Measurements from ENCODE around the gene TSSK2. TPM values are rescaled to one million over a fixed set of nuclear protein-coding genes. Genes with fewer than 3 reads are reported as not detected.

TSSK2 gene
- total RNA-seq, 2 experiments from 2014 or later: not detected

GRCh38 chr22:19164425-19164824 is 33.3 kb downstream of the TSSK2 start:
- Histone ChIP-seq H3K9me2 (ENCODE audit: insufficient read depth, low read length) (no peaks in the 10 kb centered on the region), H2AFZ (ENCODE audit: low read length) (no peak overlapping the region), H3K27ac (ENCODE audit: low read depth, low read length, poor library complexity, severe bottlenecking) (no peak overlapping the region), H3K9me3 (ENCODE audit: low read length) (no peaks in the 10 kb centered on the region), H3K4me3 (ENCODE audit: low read depth, low read length, poor library complexity, severe bottlenecking) (no peak overlapping the region), H3K36me3 (ENCODE audit: insufficient read depth, low read length) (no peaks in the 10 kb centered on the region), H3K79me2 (ENCODE audit: insufficient read depth, low read depth, low read length) (no peaks in the 10 kb centered on the region), H3K4me1 (ENCODE audit: insufficient read depth, low read length, poor library complexity, severe bottlenecking) (no peaks in the 10 kb centered on the region), H3K4me2 (ENCODE audit: low read length) (no peak overlapping the region), H4K20me1 (ENCODE audit: insufficient read depth, low read length) (no peaks in the 10 kb centered on the region)
- no TSS peak for BruUV-seq (replicated peaks)
- POLR2A ChIA-PET: no interaction called here
- intact Hi-C loops (cut with micrococcal nuclease; ENCODE audit: unreplicated experiment): no loop called here
- TF ChIP-seq CTCF (conservative IDR thresholded peaks at IDR 0.05; ENCODE audit: low read length) (no peak), EZH2phosphoT487 (IDR thresholded peaks at IDR 0.05; ENCODE audit: borderline replicate concordance, low read depth, low read length) (no peak)
- no peak for DNase-seq (ENCODE audit: low spot score)
- CTCF ChIA-PET (ENCODE audit: unreplicated experiment): no interaction called here

GRCh38 chr22:19166421-19166820 is 35.3 kb downstream of the TSSK2 start:
- peaks cover 6% of the 10 kb centered on the region for H3K4me1 ChIP-seq (ENCODE audit: insufficient read depth, low read length, poor library complexity, severe bottlenecking)
- no peak for DNase-seq (ENCODE audit: low spot score)
- H3K27ac ChIP-seq (ENCODE audit: low read depth, low read length, poor library complexity, severe bottlenecking): no peak overlapping the region
- intact Hi-C loops (cut with micrococcal nuclease; ENCODE audit: unreplicated experiment): no loop called here
- POLR2A ChIA-PET: interaction anchor here (0.8 kb wide), 1 partner anchor 19 kb away, joined by 3 read pairs; no protein-coding TSS in a partner anchor
- H3K79me2 ChIP-seq (ENCODE audit: insufficient read depth, low read depth, low read length): no peaks in the 10 kb centered on the region
- no TSS peak for BruUV-seq (replicated peaks)
- TF ChIP-seq CTCF (conservative IDR thresholded peaks at IDR 0.05; ENCODE audit: low read length) (no peak), EZH2phosphoT487 (IDR thresholded peaks at IDR 0.05; ENCODE audit: borderline replicate concordance, low read depth, low read length) (no peak)
- H3K4me3 ChIP-seq (ENCODE audit: low read depth, low read length, poor library complexity, severe bottlenecking): no peak overlapping the region
- no peaks in the 10 kb centered on the region for H3K9me3 ChIP-seq (ENCODE audit: low read length)
- no peaks in the 10 kb centered on the region for H4K20me1 ChIP-seq (ENCODE audit: insufficient read depth, low read length)
- no peak overlapping the region for H2AFZ ChIP-seq (ENCODE audit: low read length)
- no peak overlapping the region for H3K4me2 ChIP-seq (ENCODE audit: low read length)
- H3K9me2 ChIP-seq (ENCODE audit: insufficient read depth, low read length): no peaks in the 10 kb centered on the region
- no peaks in the 10 kb centered on the region for H3K36me3 ChIP-seq (ENCODE audit: insufficient read depth, low read length)
- CTCF ChIA-PET (ENCODE audit: unreplicated experiment): no interaction called here

GRCh38 chr22:19167106-19167869 is 36.2 kb downstream of the TSSK2 start:
- TF ChIP-seq CTCF (conservative IDR thresholded peaks at IDR 0.05; ENCODE audit: low read length): no peak
- TF ChIP-seq EZH2phosphoT487 (IDR thresholded peaks at IDR 0.05; ENCODE audit: borderline replicate concordance, low read depth, low read length): no peak
- BruUV-seq (replicated peaks): no TSS peak
- ChIA-PET CTCF (ENCODE audit: unreplicated experiment) (no interaction called here), POLR2A (interaction anchor here (0.8 to 1.0 kb wide), 2 partner anchors 20 to 34 kb away, joined by 3 read pairs; no protein-coding TSS in a partner anchor)
- no peak for DNase-seq (ENCODE audit: low spot score)
- no peaks in the 10 kb centered on the region for H3K9me3 ChIP-seq (ENCODE audit: low read length)
- H4K20me1 ChIP-seq (ENCODE audit: insufficient read depth, low read length): 0 out of 2 replicates have a peak, but pooled peaks cover 1% of the 10 kb centered on the region
- intact Hi-C loops (cut with micrococcal nuclease; ENCODE audit: unreplicated experiment): no loop called here
- no peak overlapping the region for H3K27ac ChIP-seq (ENCODE audit: low read depth, low read length, poor library complexity, severe bottlenecking)
- H2AFZ ChIP-seq (ENCODE audit: low read length): no peak overlapping the region
- H3K36me3 ChIP-seq (ENCODE audit: insufficient read depth, low read length): no peaks in the 10 kb centered on the region
- H3K79me2 ChIP-seq (ENCODE audit: insufficient read depth, low read depth, low read length): peaks cover 7% of the 10 kb centered on the region
- H3K9me2 ChIP-seq (ENCODE audit: insufficient read depth, low read length): no peaks in the 10 kb centered on the region
- peaks cover 6% of the 10 kb centered on the region for H3K4me1 ChIP-seq (ENCODE audit: insufficient read depth, low read length, poor library complexity, severe bottlenecking)
- H3K4me2 ChIP-seq (ENCODE audit: low read length): no peak overlapping the region
- no peak overlapping the region for H3K4me3 ChIP-seq (ENCODE audit: low read depth, low read length, poor library complexity, severe bottlenecking)
